Measurements from ENCODE around the gene GUCY1A1. TPM values are rescaled to one million over a fixed set of nuclear protein-coding genes. Genes with fewer than 3 reads are reported as not detected.

The GUCY1A1 gene
- total RNA-seq, 1 donor from 2014 or later, result 29.4 TPM

DNA sequence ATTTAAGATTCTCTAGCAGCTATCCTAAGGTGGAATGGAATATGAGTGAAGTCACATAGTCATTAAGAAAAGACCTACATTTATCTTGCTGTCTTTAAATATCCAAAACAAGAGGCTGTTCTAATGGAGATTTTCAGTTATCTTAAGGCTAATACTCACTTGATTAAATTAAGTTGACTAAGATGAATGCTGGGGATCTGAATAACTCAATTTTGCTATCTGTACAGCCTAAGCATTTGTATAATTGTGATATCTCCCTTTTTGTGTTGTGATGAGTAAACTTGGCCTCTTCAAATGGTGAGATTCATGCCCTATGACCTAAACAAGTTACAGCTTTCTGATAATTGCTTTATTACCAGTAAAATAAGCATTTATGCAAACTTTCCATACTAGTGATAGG lies 13.6 kb upstream of the GUCY1A1 start:
- H3K4me1 Mint-ChIP-seq (ENCODE audit: low read depth), result peaks cover 3% of the 10 kb centered on the region
- H3K27me3 Mint-ChIP-seq (ENCODE audit: low read depth), result peaks cover 4% of the 10 kb centered on the region
- TF ChIP-seq, protein P1, sequence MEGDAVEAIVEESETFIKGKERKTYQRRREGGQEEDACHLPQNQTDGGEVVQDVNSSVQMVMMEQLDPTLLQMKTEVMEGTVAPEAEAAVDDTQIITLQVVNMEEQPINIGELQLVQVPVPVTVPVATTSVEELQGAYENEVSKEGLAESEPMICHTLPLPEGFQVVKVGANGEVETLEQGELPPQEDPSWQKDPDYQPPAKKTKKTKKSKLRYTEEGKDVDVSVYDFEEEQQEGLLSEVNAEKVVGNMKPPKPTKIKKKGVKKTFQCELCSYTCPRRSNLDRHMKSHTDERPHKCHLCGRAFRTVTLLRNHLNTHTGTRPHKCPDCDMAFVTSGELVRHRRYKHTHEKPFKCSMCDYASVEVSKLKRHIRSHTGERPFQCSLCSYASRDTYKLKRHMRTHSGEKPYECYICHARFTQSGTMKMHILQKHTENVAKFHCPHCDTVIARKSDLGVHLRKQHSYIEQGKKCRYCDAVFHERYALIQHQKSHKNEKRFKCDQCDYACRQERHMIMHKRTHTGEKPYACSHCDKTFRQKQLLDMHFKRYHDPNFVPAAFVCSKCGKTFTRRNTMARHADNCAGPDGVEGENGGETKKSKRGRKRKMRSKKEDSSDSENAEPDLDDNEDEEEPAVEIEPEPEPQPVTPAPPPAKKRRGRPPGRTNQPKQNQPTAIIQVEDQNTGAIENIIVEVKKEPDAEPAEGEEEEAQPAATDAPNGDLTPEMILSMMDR (IDR thresholded peaks at IDR 0.05), result no peak
- peaks cover 2% of the 10 kb centered on the region for H3K36me3 Mint-ChIP-seq (ENCODE audit: low read depth)
- DNase-seq (ENCODE audit: low spot score), result no peak
- peaks cover 9% of the 10 kb centered on the region for H3K9me3 Mint-ChIP-seq (ENCODE audit: low read depth)
- H3K27ac Mint-ChIP-seq (ENCODE audit: unreplicated experiment), result no peak overlapping the region
- no peak overlapping the region for H3K4me3 Mint-ChIP-seq (ENCODE audit: unreplicated experiment)

DNA sequence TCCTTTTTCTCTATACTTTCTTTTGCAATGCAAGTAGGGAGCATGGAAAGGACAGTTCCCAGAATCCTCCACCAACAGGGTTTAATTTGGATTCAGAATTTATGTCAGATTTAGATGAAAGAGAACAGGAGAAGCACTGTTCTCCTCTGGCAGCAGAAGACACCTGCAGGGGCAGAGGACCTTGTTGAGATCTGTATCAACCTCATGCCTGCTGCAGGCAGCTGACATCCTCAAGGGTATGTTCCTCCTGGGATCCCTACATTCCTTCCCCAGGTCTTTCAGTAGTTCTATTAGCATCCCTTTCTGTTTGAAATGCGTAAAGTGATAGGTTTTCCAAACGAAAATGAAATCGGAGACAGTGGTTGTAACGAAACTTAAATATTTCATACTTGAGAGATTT lies 10.6 kb upstream of the GUCY1A1 start:
- Mint-ChIP-seq H3K36me3 (ENCODE audit: low read depth) (peaks cover 3% of the 10 kb centered on the region), H3K27ac (ENCODE audit: unreplicated experiment) (no peak overlapping the region), H3K27me3 (ENCODE audit: low read depth) (peaks cover 4% of the 10 kb centered on the region), H3K4me3 (ENCODE audit: unreplicated experiment) (no peak overlapping the region), H3K9me3 (ENCODE audit: low read depth) (peaks cover 9% of the 10 kb centered on the region), H3K4me1 (ENCODE audit: low read depth) (peaks cover 6% of the 10 kb centered on the region)
- DNase-seq (ENCODE audit: low spot score), result no peak
- TF ChIP-seq, protein P1 (IDR thresholded peaks at IDR 0.05), result no peak

GRCh38 chr4:155657169-155657568 lies 9.5 kb upstream of the GUCY1A1 start:
- peaks cover 2% of the 10 kb centered on the region for H3K27me3 Mint-ChIP-seq (ENCODE audit: low read depth)
- H3K4me3 Mint-ChIP-seq (ENCODE audit: unreplicated experiment), result no peak overlapping the region
- peaks cover 9% of the 10 kb centered on the region for H3K9me3 Mint-ChIP-seq (ENCODE audit: low read depth)
- peaks cover 1% of the 10 kb centered on the region for H3K36me3 Mint-ChIP-seq (ENCODE audit: low read depth)
- no peak for DNase-seq (ENCODE audit: low spot score)
- H3K27ac Mint-ChIP-seq (ENCODE audit: unreplicated experiment), result no peak overlapping the region
- TF ChIP-seq, protein P1 (IDR thresholded peaks at IDR 0.05), result no peak
- H3K4me1 Mint-ChIP-seq (ENCODE audit: low read depth), result peaks cover 6% of the 10 kb centered on the region

DNA sequence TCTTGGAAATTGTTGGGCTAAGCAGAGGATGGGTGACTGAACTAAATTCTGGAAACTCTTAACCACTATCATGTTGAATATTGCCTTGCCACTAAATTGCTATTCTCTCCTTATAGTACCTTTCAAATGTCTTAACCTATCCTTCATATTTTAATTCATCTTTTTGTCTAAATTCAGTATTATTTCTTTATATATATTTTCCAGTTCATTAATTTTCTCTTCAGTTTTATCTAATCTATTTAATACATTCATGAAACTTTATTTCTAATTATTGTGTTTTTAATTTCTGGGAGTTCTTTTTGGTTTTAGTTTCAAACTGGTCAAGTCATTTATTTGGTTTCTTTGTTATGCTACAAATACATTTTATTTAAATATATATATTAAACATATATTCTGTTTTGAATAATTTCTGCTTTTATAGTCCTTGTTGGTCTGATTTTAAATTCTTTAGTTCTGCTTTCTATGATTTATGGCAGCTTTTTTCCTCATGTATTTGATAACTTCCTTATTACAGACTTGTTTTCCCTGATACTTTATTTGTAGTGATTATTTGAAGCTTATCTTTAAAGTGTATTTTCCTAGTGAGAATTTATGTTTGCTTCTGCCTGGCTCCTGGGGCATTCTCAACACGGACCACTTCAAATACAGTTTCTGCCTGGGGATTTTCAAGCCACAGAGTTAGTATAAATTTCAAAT lies 8.5 kb upstream of the GUCY1A1 start:
- TF ChIP-seq, protein P1 (IDR thresholded peaks at IDR 0.05), result no peak
- Mint-ChIP-seq H3K9me3 (ENCODE audit: low read depth) (peaks cover 9% of the 10 kb centered on the region), H3K36me3 (ENCODE audit: low read depth) (peaks cover 1% of the 10 kb centered on the region), H3K4me3 (ENCODE audit: unreplicated experiment) (no peak overlapping the region), H3K4me1 (ENCODE audit: low read depth) (peaks cover 6% of the 10 kb centered on the region), H3K27ac (ENCODE audit: unreplicated experiment) (no peak overlapping the region), H3K27me3 (ENCODE audit: low read depth) (peaks cover 2% of the 10 kb centered on the region)
- DNase-seq (ENCODE audit: low spot score), result no peak

DNA sequence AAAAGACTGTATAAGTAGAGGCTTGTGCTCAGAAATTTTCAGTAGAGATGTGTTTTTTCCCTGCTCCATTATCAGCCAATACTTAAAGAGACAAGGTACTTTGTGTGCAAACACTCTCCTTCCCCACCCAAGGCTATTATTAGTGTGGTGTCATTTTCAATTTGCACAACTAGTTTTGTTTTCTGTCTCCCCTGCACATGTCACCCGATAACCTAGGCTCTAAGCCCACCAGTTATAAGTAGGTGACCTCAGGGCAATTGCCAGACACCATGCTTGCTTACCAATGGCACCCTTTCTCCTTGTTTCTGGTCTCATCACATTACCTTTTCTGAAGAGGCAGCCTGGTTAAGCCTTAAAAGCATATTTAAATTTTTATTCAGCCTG lies 8.0 kb upstream of the GUCY1A1 start:
- H3K4me3 Mint-ChIP-seq (ENCODE audit: unreplicated experiment), result no peak overlapping the region
- no peak for DNase-seq (ENCODE audit: low spot score)
- H3K9me3 Mint-ChIP-seq (ENCODE audit: low read depth), result peaks cover 9% of the 10 kb centered on the region
- H3K27me3 Mint-ChIP-seq (ENCODE audit: low read depth), result peaks cover 2% of the 10 kb centered on the region
- TF ChIP-seq, protein P1 (IDR thresholded peaks at IDR 0.05), result no peak
- peaks cover 1% of the 10 kb centered on the region for H3K36me3 Mint-ChIP-seq (ENCODE audit: low read depth)
- H3K27ac Mint-ChIP-seq (ENCODE audit: unreplicated experiment), result no peak overlapping the region
- peaks cover 6% of the 10 kb centered on the region for H3K4me1 Mint-ChIP-seq (ENCODE audit: low read depth)
